Measurements from ENCODE around the gene DHRSX. TPM values are rescaled to one million over a fixed set of nuclear protein-coding genes. Genes with fewer than 3 reads are reported as not detected.

DHRSX gene
- total and polyA plus RNA-seq, 2 donors (not counting 3 experiments of a cell fraction or from before 2014, with no cell fraction given): 27.1 to 37.7 TPM

DNA sequence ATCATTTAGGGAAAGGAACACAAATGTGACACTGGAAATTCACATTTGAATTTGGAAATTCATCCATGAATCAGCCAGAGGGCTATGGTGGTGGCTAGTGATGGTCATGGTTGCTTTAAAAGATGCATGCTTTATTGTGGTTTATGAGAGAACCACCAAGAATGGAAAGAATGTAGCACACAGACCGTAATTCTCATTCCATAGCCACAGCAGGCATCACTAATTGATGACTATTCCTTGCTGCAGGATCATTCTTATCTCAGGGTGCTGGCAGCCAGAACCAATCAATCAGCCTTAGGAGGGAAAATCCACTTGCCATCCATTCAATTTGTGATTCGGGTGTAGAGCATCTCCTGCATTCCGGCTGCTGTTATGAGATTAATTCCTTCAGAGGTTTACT is 115.6 kb downstream of the DHRSX start:
- no peaks in the 10 kb centered on the region for H3K9me1 ChIP-seq (replicated peaks; ENCODE audit: control insufficient read depth, extremely low read depth, insufficient read depth, low read length)
- ChIA-PET CTCF (no interaction called here), POLR2A (no interaction called here)
- H4K20me1 ChIP-seq (replicated peaks; ENCODE audit: control insufficient read depth, extremely low read depth, insufficient read depth, low read length): no peaks in the 10 kb centered on the region
- no peak overlapping the region for H3K27ac ChIP-seq (ENCODE audit: insufficient read depth, low read depth, low read length)
- FAIRE-seq (no peak), DNase-seq (ENCODE audit: low read depth, low spot score) (no peak)
- no peak overlapping the region for H3K4me3 ChIP-seq (replicated peaks in 1 of 3; ENCODE audit: insufficient read depth in 1 of 3, low read depth in 1 of 3, low read length in 3 of 3)
- dilution Hi-C loops (cut with MboI; ENCODE audit: extremely low pct_ligation_motif_present, low sequenced_read_pairs) (no loop called here), intact Hi-C loops (cut with micrococcal nuclease) (no loop called here)
- no peaks in the 10 kb centered on the region for H3K36me3 ChIP-seq (ENCODE audit: control insufficient read depth in 2 of 2, extremely low read depth in 1 of 2, insufficient read depth in 2 of 2, low read length in 2 of 2)
- no peaks in the 10 kb centered on the region for H3K27me3 ChIP-seq (ENCODE audit: control insufficient read depth in 2 of 2, insufficient read depth in 2 of 2, low read length in 2 of 2)
- no peak overlapping the region for H2AFZ ChIP-seq (ENCODE audit: low read depth, low read length)
- no TSS peak for BruUV-seq (replicated peaks)
- H3K4me2 ChIP-seq (ENCODE audit: insufficient read depth, low read length): no peak overlapping the region
- H3K4me1 ChIP-seq (ENCODE audit: control insufficient read depth, extremely low read depth, insufficient read depth, low read length): peaks cover 4% of the 10 kb centered on the region
- H3K9me3 ChIP-seq (replicated peaks; ENCODE audit: control insufficient read depth, insufficient read depth, low read length): no peaks in the 10 kb centered on the region
- TF ChIP-seq CTCF (IDR thresholded peaks at IDR 0.05; ENCODE audit: extremely low read depth in 1 of 2, insufficient read depth in 1 of 2, low read depth in 1 of 2, low read length in 2 of 2) (no peak), EZH2 (IDR thresholded peaks at IDR 0.05; ENCODE audit: borderline replicate concordance, low read depth, low read length, severe bottlenecking) (no peak), GATA2 (IDR thresholded peaks at IDR 0.05; ENCODE audit: insufficient read depth, insufficient read length, low read depth, low read length) (no peak), JUN (IDR thresholded peaks at IDR 0.05; ENCODE audit: borderline replicate concordance, insufficient read depth, insufficient read length, low read depth) (no peak), POLR2A (IDR thresholded peaks at IDR 0.05; ENCODE audit: low read depth, low read length) (no peak), POLR2AphosphoS5 (IDR thresholded peaks at IDR 0.05; ENCODE audit: insufficient read depth, low read depth, low read length) (no peak), FOS (IDR thresholded peaks at IDR 0.05; ENCODE audit: borderline replicate concordance, insufficient read depth, low read length) (no peak), MYC (IDR thresholded peaks at IDR 0.05; ENCODE audit: low read depth, low read length) (no peak)
- TF ChIP-seq, protein P1, sequence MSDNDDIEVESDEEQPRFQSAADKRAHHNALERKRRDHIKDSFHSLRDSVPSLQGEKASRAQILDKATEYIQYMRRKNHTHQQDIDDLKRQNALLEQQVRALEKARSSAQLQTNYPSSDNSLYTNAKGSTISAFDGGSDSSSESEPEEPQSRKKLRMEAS (IDR thresholded peaks at IDR 0.05; ENCODE audit: insufficient read depth, insufficient read length): no peak
- peaks cover 2% of the 10 kb centered on the region for H3K79me2 ChIP-seq (ENCODE audit: control insufficient read depth, insufficient read depth, low read length)
- no peak overlapping the region for H3K9ac ChIP-seq (replicated peaks; ENCODE audit: extremely low read depth, insufficient read depth, low read length)

Measured in endothelial cell of umbilical vein (primary cell).